Prostate gland (tissue), 2 donors: ENCODE data around the gene BRSK2. TPM values are rescaled to one million over a fixed set of nuclear protein-coding genes. Genes with fewer than 3 reads are reported as not detected.

Experiments
- DNase-seq: peaks from one replicate; pipeline ENCODE4 v3.0.0-alpha.2; 2019; ENCODE audit warnings: low spot score
- H3K27ac ChIP-seq, 2 donors: fragments of 200-600 bp; sonication (generic); 2 replicates each; pipeline ENCODE4 v1.5.1; 2017 to 2019
- H3K27me3 ChIP-seq: fragments of 200-600 bp; sonication (generic); replicated peaks from 2 replicates; pipeline ENCODE4 v1.5.1; 2019; ENCODE audit not compliant: insufficient read depth
- H3K36me3 ChIP-seq, 2 donors: fragments of 200-600 bp; sonication (generic); 1 replicate in 1 of 2; 2 replicates in 1 of 2; pipeline versions ENCODE4 v1.5.1 to v1.8.1; 2017 to 2019
- H3K4me1 ChIP-seq: fragments of 200-600 bp; sonication (generic); replicated peaks from 2 replicates; pipeline ENCODE4 v1.5.1; 2019
- H3K4me3 ChIP-seq, 2 donors: fragments of 200-600 bp; sonication (generic); 2 replicates each; pipeline ENCODE4 v1.5.1; 2017 to 2019
- H3K9me3 ChIP-seq: fragments of 200-600 bp; sonication (generic); 2 replicates; pipeline ENCODE4 v1.5.1; 2017
- CTCF ChIP-seq, 4 experiments: fragments of 200-600 bp in 2 of 4; fragments of 450-650 bp in 2 of 4; sonication (generic) in 2 of 4; IDR thresholded peaks; 1 replicate in 3 of 4; 2 replicates in 1 of 4; pipeline ENCODE4 v1.5.1; 2016 to 2019; ENCODE audit warnings: antibody characterized with exemption in 4 of 4, mild to moderate bottlenecking in 2 of 4, moderate library complexity in 2 of 4
- POLR2A ChIP-seq: fragments of 450-650 bp; IDR thresholded peaks from one replicate; pipeline ENCODE4 v1.6.1; 2016; ENCODE audit warnings: antibody characterized with exemption, mild to moderate bottlenecking
- POLR2AphosphoS5 ChIP-seq: sonication (generic); formaldehyde crosslinking; IDR thresholded peaks from one replicate; pipeline ENCODE4 v1.6.1; 2017; ENCODE audit warnings: antibody characterized with exemption
- WGBS: methylation state at CpG from one replicate; pipeline ENCODE4 v1.1.5; 2018; 5-methylcytosine and 5-hydroxymethylcytosine counted together
- intact Hi-C: fragments of 100-400 bp; cut with DNase I; formaldehyde crosslinking; loops from one replicate; pipeline ENCODE4 v1.14.2; 2022
- total RNA-seq, 2 donors: library from RNA; depleted of rRNA; stranded (reverse); fragments of >200 nt; gene quantifications; one replicate each; pipeline ENCODE4 v1.1.0, GENCODE V29; 2016

BRSK2 gene
- total RNA-seq, 2 donors from 2014 or later = 0.96 to 29.7 TPM

- TF ChIP-seq POLR2A (no peak), POLR2AphosphoS5 (no peak), CTCF (IDR thresholded peaks at IDR 0.05) (no peak)
- H3K4me1 ChIP-seq = no peaks in the 10 kb centered on the region
- 71% methylated on average over 9 of the region's 9 CpGs for WGBS
- H3K27me3 ChIP-seq = peaks cover 3% of the 10 kb centered on the region
- no peaks in the 10 kb centered on the region for H3K36me3 ChIP-seq
- no peak overlapping the region for H3K4me3 ChIP-seq
- intact Hi-C loops = no loop called here
- no peak overlapping the region for H3K27ac ChIP-seq
- no peak for DNase-seq
- no peaks in the 10 kb centered on the region for H3K9me3 ChIP-seq
These were observed 54.0 kb downstream of the BRSK2 start for GRCh38 chr11:1443737-1444136.

GRCh38 chr11:1444321-1444720 lies 54.6 kb downstream of the BRSK2 start:
- 41% methylated on average over 9 of the region's 11 CpGs for WGBS
- TF ChIP-seq POLR2A = no peak
- no peak for TF ChIP-seq CTCF (IDR thresholded peaks at IDR 0.05)
- TF ChIP-seq POLR2AphosphoS5 = no peak
- no peak overlapping the region for H3K4me3 ChIP-seq
- no peak for DNase-seq
- H3K27ac ChIP-seq = no peak overlapping the region
- no peaks in the 10 kb centered on the region for H3K36me3 ChIP-seq
- peaks cover 3% of the 10 kb centered on the region for H3K27me3 ChIP-seq
- intact Hi-C loops = no loop called here
- no peaks in the 10 kb centered on the region for H3K4me1 ChIP-seq
- H3K9me3 ChIP-seq = no peaks in the 10 kb centered on the region

- no peak overlapping the region for H3K27ac ChIP-seq
- no peaks in the 10 kb centered on the region for H3K36me3 ChIP-seq
- WGBS = 80% methylated on average over 29 of the region's 32 CpGs
- intact Hi-C loops = no loop called here
- TF ChIP-seq POLR2A (no peak), POLR2AphosphoS5 (no peak), CTCF (IDR thresholded peaks at IDR 0.05) (no peak)
- peaks cover 3% of the 10 kb centered on the region for H3K27me3 ChIP-seq
- no peaks in the 10 kb centered on the region for H3K9me3 ChIP-seq
- DNase-seq = no peak
- no peak overlapping the region for H3K4me3 ChIP-seq
- H3K4me1 ChIP-seq = no peaks in the 10 kb centered on the region
These were observed 55.2 kb downstream of the BRSK2 start for GRCh38 chr11:1444823-1445422.

GRCh38 chr11:1445741-1446445 lies 56.2 kb downstream of the BRSK2 start:
- no peak overlapping the region for H3K27ac ChIP-seq
- DNase-seq = no peak
- intact Hi-C loops = no loop called here
- TF ChIP-seq POLR2AphosphoS5 = no peak
- TF ChIP-seq POLR2A = no peak
- TF ChIP-seq CTCF (IDR thresholded peaks at IDR 0.05) = no peak
- H3K4me1 ChIP-seq = no peaks in the 10 kb centered on the region
- no peaks in the 10 kb centered on the region for H3K9me3 ChIP-seq
- WGBS = 84% methylated on average over 30 of the region's 30 CpGs
- H3K36me3 ChIP-seq = no peaks in the 10 kb centered on the region
- H3K4me3 ChIP-seq = no peak overlapping the region
- H3K27me3 ChIP-seq = peaks cover 6% of the 10 kb centered on the region

GRCh38 chr11:1446623-1447022 lies 56.9 kb downstream of the BRSK2 start:
- no peak overlapping the region for H3K4me3 ChIP-seq
- TF ChIP-seq POLR2AphosphoS5 (no peak), CTCF (IDR thresholded peaks at IDR 0.05) (no peak), POLR2A (no peak)
- WGBS = 61% methylated on average over 5 of the region's 9 CpGs

More at GRCh38 chr11:1446623-1447022, 56.9 kb downstream of the BRSK2 start:
- Histone ChIP-seq H3K4me1 (no peaks in the 10 kb centered on the region), H3K27me3 (peaks cover 6% of the 10 kb centered on the region), H3K9me3 (no peaks in the 10 kb centered on the region), H3K27ac (no peak overlapping the region), H3K36me3 (no peaks in the 10 kb centered on the region)
- DNase-seq = no peak
- intact Hi-C loops = no loop called here
